Measurements from ENCODE around the gene C1QC.
"Not testable (repeated sequence)": the region's sequence is repeated elsewhere in the genome, so short reads cannot be mapped to it uniquely, and the experiment has no call there.

Gene C1QC

DNA sequence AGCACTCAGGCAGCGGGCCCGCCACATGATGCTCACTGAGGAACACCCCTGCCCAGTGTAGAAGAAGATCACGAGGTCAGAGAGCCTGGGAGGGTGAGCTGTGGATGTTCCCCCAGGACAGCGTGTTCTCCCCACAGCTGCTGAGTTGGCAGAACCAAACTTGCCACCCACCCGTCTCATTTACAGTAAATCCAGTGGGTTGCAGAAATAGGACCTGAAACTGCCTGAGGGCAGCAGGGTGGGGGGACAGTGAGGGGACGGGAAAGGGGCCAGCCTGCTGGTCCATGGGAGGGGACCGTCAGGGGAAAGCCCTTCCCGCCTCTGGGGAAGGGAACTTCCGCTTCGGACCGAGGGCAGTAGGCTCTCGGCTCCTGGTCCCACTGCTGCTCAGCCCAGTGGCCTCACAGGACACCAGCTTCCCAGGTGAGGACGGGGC, 9.5 kb downstream of the C1QC start, which contains the start of gene C1QB:
Gene C1QB, plus strand, starts transcription at position 356 of the 436 bp plus-strand sequence. CDS start 6,227 bp downstream, outside the sequence.
- H3K4me3 Mint-ChIP-seq: no peak within 1 kb of the TSS
- H3K27ac Mint-ChIP-seq: no peak within 1 kb of the TSS
- H3K4me1 Mint-ChIP-seq (ENCODE audit: low read depth): no peaks in the 10 kb centered on the region
- H3K36me3 Mint-ChIP-seq: no peaks in the 10 kb centered on the region
- H3K27me3 Mint-ChIP-seq: peaks cover 7% of the 10 kb centered on the region
- no peaks in the 10 kb centered on the region for H3K9me3 Mint-ChIP-seq (ENCODE audit: low read depth)

DNA sequence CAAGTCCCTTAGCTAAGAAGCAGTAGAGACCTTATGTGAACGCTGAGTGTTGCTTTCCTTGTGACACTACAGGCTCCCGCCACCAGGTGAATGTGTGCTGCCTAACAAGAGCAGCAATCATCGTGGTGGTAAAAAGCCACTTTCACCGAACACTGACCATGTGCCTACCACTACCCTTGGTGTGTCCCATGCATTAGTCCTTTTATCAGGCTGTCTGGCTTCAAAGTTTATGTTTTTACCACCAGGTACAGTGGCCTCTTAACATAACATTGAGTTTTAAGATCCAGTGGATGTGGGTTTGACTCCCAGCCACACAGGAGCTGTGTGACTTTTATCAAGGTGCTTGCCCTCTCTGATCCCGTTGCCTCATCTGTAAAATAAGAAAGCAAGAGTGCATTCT, 11.3 kb downstream of the C1QC start:
- peaks cover 9% of the 10 kb centered on the region for H3K27me3 Mint-ChIP-seq

DNA sequence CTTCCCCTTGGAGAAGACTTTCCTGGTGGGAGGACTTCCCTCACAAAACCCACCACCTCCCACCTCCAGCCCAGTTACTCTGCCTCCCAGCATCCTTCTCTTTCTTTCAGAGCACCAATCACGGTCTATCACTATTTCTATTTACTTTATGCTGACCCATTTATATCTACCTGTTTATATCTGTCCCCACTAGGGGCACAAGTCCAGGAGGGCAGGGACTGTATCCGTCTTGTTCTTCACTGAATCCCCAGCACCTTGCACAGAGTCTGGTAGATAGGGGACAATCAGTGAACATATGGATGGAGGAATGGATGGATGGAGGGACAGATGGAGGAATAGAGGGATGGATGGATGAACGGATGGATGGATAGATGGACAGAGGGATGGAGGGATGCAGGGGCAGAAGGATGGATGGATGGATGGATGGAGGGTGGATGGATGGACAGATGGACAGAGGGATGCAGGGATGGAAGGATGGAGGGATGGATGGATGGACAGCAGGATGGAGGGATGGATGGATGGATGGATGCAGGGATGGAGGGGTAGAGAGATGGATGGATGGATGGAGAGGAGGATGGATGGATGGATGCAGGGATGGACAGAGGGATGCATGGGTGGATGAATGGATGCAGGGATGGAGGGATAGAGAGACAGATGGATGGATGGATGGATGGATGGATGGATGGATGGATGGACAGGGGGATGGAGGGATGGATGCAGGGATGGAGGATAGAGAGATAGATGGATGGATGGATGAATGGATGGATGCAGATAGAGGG, 15.1 kb downstream of the C1QC start:
- Mint-ChIP-seq H3K27me3 (peaks cover 9% of the 10 kb centered on the region), H3K4me1 (ENCODE audit: low read depth) (no peaks in the 10 kb centered on the region), H3K27ac (no peak overlapping the region), H3K36me3 (no peaks in the 10 kb centered on the region), H3K9me3 (ENCODE audit: low read depth) (no peaks in the 10 kb centered on the region), H3K4me3 (no peak overlapping the region)

More for the DNA sequence above, 11.3 kb downstream of the C1QC start:
- Mint-ChIP-seq H3K9me3 (ENCODE audit: low read depth) (no peaks in the 10 kb centered on the region), H3K27ac (no peak overlapping the region), H3K4me3 (no peak overlapping the region), H3K36me3 (no peaks in the 10 kb centered on the region), H3K4me1 (ENCODE audit: low read depth) (no peaks in the 10 kb centered on the region)

DNA sequence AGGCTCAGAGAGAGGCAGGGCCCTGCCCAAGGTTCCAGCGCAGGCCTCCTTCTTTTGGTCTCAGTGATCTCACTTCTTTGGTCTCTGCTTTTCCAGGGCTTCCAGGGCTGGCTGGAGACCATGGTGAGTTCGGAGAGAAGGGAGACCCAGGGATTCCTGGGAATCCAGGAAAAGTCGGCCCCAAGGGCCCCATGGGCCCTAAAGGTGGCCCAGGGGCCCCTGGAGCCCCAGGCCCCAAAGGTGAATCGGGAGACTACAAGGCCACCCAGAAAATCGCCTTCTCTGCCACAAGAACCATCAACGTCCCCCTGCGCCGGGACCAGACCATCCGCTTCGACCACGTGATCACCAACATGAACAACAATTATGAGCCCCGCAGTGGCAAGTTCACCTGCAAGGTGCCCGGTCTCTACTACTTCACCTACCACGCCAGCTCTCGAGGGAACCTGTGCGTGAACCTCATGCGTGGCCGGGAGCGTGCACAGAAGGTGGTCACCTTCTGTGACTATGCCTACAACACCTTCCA, 17.3 kb downstream of the C1QC start:
- H3K4me1 Mint-ChIP-seq (ENCODE audit: low read depth): no peaks in the 10 kb centered on the region
- no peak overlapping the region for H3K27ac Mint-ChIP-seq
- peaks cover 9% of the 10 kb centered on the region for H3K27me3 Mint-ChIP-seq
- no peaks in the 10 kb centered on the region for H3K9me3 Mint-ChIP-seq (ENCODE audit: low read depth)
- H3K4me3 Mint-ChIP-seq: no peak overlapping the region
- H3K36me3 Mint-ChIP-seq: no peaks in the 10 kb centered on the region

DNA sequence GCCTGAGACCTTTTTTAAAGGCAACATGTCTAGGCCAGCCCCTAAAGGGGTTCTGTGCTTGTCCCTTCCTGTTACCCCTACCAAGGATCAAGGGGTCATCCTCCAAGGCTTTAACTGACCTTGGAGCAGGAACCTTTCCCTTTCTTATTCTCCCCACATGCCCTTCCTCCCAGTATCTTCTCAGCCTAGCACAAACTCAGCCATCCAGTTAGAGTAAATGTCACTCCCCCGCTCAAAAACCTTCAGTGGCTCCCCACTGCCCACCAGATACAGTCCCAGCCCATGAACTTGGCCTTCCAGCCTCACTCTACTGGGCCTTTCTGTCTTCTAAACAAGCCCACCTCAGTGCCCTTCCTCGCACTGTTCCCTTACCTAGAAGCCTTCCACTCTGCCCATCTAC, 18.4 kb downstream of the C1QC start:
- H3K4me1 Mint-ChIP-seq (ENCODE audit: low read depth): no peaks in the 10 kb centered on the region
- H3K27ac Mint-ChIP-seq: no peak overlapping the region
- no peaks in the 10 kb centered on the region for H3K9me3 Mint-ChIP-seq (ENCODE audit: low read depth)
- no peak overlapping the region for H3K4me3 Mint-ChIP-seq
- no peaks in the 10 kb centered on the region for H3K36me3 Mint-ChIP-seq
- peaks cover 8% of the 10 kb centered on the region for H3K27me3 Mint-ChIP-seq

DNA sequence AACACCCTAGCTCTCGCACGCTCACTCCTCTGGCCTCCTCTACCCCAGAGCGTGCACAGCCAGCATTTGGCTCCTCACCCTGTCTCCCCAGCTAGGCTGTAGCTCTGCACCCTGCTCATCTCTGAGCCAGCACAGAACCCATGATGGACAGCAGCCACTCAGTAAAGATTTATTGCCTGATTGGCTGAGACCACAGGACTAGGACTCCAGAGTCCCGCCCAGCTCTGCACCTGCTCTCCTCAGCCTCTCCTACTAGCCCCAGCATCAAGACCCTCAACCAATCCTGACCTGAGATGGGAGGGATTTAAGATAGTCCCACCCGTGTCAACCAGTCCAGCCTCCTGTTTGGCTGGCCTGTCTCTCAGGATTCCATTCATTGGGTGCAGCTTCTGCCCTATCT, 18.9 kb downstream of the C1QC start:
- H3K27ac Mint-ChIP-seq: no peak overlapping the region

DNA sequence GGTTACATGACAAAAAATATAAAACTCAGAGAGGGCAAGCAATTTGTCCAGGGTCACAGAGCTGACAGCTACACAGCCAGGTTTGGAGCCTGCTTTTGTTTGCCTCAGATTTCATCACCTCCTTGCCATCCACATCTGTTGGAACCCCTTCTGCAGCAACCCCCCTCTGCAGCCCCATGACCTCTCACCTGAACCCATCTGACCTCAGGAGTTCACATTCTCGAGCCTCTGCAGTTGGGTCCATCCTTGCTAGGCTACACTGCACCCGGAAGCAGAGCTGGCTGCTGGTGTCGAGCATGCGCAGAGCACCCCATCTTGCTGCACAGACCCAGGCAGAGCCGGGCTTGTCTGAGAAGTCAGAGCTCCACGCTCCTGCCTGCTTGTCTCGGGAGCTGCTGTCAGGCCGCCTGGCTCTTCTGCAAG, 19.6 kb downstream of the C1QC start:
- Mint-ChIP-seq H3K36me3 (no peaks in the 10 kb centered on the region), H3K27ac (no peak overlapping the region), H3K4me1 (ENCODE audit: low read depth) (no peaks in the 10 kb centered on the region), H3K4me3 (no peak overlapping the region), H3K9me3 (ENCODE audit: low read depth) (no peaks in the 10 kb centered on the region), H3K27me3 (peaks cover 5% of the 10 kb centered on the region)

More for the DNA sequence above, 18.9 kb downstream of the C1QC start:
- no peaks in the 10 kb centered on the region for H3K9me3 Mint-ChIP-seq (ENCODE audit: low read depth)
- H3K4me3 Mint-ChIP-seq: no peak overlapping the region
- H3K4me1 Mint-ChIP-seq (ENCODE audit: low read depth): no peaks in the 10 kb centered on the region
- H3K36me3 Mint-ChIP-seq: no peaks in the 10 kb centered on the region
- H3K27me3 Mint-ChIP-seq: peaks cover 6% of the 10 kb centered on the region

DNA sequence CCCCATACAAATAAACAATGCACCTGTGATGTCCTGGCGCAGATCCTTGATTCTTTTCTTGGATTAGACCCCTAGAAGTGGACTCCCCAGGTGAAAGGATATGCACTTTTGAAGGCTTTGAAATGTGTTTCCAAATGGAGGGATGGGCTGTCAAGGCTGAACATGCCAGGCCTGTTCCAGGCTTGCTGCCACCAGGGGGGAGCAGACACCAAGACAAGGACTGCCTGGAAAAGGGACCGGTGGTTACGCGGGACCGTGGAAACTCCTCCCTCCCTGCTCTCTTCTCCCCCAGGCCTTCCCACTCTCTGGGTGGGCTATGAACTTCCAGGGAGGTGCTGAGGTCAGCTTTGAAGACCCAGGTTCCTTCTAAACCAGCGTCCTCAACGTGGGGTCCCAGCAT, 22.3 kb downstream of the C1QC start:
- peaks cover 3% of the 10 kb centered on the region for H3K27me3 Mint-ChIP-seq
- H3K4me1 Mint-ChIP-seq (ENCODE audit: low read depth): no peaks in the 10 kb centered on the region
- H3K36me3 Mint-ChIP-seq: no peaks in the 10 kb centered on the region
- no peak overlapping the region for H3K27ac Mint-ChIP-seq
- no peaks in the 10 kb centered on the region for H3K9me3 Mint-ChIP-seq (ENCODE audit: low read depth)
- no peak overlapping the region for H3K4me3 Mint-ChIP-seq

DNA sequence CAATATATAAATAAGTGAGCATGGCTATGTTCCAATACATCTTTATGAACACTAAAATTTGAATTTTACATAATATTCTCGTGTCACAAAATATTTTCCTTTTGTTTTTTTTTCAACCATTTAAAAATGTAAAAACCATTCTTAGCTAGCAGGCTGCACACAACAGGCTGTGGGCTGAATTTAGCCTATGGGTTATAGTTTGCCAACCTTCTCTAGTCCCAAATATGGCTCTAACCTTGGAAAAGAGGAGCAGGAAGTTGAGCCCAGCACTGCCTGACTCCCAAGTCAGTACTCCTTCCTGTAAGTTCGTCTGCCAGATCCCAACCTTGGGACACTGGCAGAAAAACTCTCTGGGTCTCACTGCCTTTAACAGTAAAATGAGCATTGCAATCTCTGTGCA, 23.0 kb downstream of the C1QC start:
- H3K4me1 Mint-ChIP-seq (ENCODE audit: low read depth): no peaks in the 10 kb centered on the region

DNA sequence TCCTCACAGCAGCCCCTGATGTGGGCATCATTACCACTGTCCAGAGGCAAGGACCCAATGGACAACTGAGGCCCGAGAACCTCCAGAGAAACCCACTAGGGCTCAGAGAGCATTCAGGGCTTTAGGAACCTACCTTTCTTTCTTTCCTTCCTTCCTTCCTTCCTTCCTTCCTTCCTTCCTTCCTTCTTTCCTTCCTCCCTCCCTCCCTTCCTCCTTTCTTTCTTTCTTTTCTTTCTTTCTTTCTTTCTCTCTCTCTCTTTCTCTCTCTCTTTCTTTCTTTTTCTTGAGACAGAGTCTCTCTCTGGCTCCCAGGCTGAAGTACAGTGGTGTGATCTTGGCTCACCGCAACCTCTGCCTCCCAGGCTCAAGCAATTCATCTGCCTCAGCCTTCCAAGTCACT, 25.4 kb downstream of the C1QC start:
- not testable (repeated sequence) for H3K27ac Mint-ChIP-seq; H3K36me3 Mint-ChIP-seq; H3K4me3 Mint-ChIP-seq; H3K4me1 Mint-ChIP-seq (ENCODE audit: low read depth); H3K9me3 Mint-ChIP-seq (ENCODE audit: low read depth)
- H3K27me3 Mint-ChIP-seq: peaks cover 16% of the 10 kb centered on the region

More for the DNA sequence above, 23.0 kb downstream of the C1QC start:
- H3K27me3 Mint-ChIP-seq: peaks cover 5% of the 10 kb centered on the region
- H3K27ac Mint-ChIP-seq: no peak overlapping the region
- H3K4me3 Mint-ChIP-seq: no peak overlapping the region
- H3K36me3 Mint-ChIP-seq: no peaks in the 10 kb centered on the region
- H3K9me3 Mint-ChIP-seq (ENCODE audit: low read depth): no peaks in the 10 kb centered on the region

DNA sequence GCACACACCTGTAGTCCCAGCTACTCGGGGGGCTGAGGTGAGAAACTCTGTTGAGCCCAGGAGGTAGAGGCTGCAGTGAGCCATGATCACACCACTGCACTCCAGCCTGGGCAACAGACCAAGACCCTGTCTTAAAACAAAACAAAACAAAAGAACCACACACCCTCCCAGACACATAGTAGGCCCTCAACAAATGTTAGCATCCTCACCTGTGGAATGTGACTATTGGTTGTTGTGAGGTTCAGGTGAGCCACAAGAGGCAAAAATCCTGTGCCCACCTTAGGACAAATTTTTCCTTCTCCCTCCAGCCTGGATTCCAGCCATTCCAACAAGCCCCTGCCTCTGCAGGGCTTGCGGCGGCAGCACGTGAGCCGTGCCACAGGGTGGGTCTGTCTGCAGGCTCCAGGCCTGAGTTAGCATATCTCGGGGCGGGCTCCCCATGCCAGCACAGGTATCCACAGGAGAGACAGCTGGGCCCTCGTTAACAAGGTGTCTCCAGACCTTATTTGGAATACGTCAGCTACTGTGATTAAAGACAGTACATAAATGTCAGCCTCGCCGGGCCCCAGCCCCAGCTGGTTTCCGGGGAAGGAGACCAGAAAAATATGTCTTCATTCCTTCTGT, 27.0 kb downstream of the C1QC start:
- no peak overlapping the region for H3K4me3 Mint-ChIP-seq

DNA sequence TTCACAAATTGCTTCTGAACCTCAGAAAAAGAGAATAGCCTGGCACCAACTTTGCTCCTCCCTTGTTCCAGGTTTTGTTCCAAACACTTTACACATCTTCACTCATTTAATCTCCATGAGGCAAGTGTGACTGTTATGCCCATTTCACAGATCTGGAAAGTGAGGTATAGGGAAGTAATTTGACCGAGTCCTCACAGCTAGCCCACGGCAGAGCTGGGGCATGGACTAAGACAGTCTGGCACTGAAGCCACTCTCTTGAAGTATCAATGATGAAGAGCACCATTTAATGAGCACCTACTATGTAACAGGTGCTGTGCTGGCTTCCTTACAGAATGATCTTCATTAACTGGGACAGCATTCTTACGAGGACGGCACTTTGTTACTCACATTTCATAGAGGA, 28.6 kb downstream of the C1QC start:
- Mint-ChIP-seq H3K27me3 (peaks cover 22% of the 10 kb centered on the region), H3K4me3 (no peak overlapping the region), H3K4me1 (ENCODE audit: low read depth) (no peaks in the 10 kb centered on the region), H3K27ac (no peak overlapping the region), H3K36me3 (no peaks in the 10 kb centered on the region), H3K9me3 (ENCODE audit: low read depth) (no peaks in the 10 kb centered on the region)

More for the DNA sequence above, 27.0 kb downstream of the C1QC start:
- no peaks in the 10 kb centered on the region for H3K4me1 Mint-ChIP-seq (ENCODE audit: low read depth)
- no peaks in the 10 kb centered on the region for H3K36me3 Mint-ChIP-seq
- no peaks in the 10 kb centered on the region for H3K9me3 Mint-ChIP-seq (ENCODE audit: low read depth)
- H3K27me3 Mint-ChIP-seq: peaks cover 22% of the 10 kb centered on the region
- no peak overlapping the region for H3K27ac Mint-ChIP-seq

DNA sequence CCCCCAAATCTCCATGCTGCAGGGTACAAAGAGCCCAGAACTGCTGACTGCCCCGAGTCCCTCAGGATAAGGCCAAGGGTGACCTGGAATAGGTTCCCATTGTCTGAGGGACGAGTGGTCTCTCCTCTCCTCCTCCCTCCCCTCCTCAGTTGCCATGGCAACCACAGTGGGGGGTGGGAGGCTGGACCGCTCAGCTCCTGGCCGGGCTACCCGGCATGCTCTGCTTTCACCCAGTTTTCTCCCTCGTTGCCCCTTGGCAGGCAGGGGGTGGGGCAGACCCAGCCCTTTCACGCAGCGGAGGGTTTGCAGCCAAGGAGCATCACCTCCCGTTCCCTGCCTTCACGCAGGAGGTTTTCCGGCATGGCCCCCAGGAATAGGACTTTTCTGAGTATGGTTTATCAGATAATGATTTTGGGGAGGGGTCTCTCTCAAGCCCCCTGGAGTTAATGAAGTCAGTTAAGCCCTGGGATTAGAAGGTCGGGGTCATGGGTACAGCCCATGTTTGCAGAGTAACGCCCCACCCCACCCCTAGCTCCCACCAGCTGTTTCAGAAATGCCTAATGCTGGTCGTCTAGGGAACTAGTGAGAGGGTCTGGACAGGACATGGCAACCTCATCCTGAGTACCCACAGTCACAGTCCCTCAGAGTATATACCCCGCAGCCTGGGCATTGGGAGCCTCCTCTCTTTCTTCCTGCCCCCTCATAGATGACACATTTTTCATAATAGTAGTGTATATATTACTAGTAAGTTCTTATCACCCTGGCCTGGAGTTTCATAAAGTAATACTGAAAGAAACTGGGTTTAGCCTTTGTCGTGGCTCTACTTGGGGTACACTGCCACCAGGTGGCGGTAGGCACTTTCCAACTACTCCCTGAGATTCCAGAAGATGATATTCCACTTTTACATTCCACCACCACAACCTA, 30.3 kb downstream of the C1QC start:
- Mint-ChIP-seq H3K4me1 (ENCODE audit: low read depth) (no peaks in the 10 kb centered on the region), H3K36me3 (no peaks in the 10 kb centered on the region), H3K4me3 (no peak overlapping the region), H3K27ac (no peak overlapping the region), H3K9me3 (ENCODE audit: low read depth) (no peaks in the 10 kb centered on the region), H3K27me3 (peaks cover 22% of the 10 kb centered on the region)

DNA sequence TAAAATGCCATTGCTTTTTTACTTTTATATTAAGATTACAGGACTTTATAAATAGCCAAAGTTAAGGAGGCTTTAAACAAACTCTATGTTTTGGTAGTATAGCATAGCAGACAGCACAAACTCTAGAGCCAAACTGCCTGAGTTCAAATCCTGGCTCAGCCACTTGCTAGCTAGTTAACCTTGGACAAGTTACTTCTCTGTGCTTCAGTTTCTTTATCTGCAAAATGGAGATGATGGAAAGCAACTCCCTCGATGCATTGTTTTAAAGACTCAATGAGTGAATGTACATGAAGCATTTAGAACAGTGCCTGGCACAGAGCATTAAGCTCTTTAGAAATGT, 30.9 kb downstream of the C1QC start:
- H3K4me1 Mint-ChIP-seq (ENCODE audit: low read depth): no peaks in the 10 kb centered on the region
- H3K27ac Mint-ChIP-seq: no peak overlapping the region
- H3K9me3 Mint-ChIP-seq (ENCODE audit: low read depth): no peaks in the 10 kb centered on the region
- peaks cover 22% of the 10 kb centered on the region for H3K27me3 Mint-ChIP-seq
- H3K36me3 Mint-ChIP-seq: no peaks in the 10 kb centered on the region
- no peak overlapping the region for H3K4me3 Mint-ChIP-seq

DNA sequence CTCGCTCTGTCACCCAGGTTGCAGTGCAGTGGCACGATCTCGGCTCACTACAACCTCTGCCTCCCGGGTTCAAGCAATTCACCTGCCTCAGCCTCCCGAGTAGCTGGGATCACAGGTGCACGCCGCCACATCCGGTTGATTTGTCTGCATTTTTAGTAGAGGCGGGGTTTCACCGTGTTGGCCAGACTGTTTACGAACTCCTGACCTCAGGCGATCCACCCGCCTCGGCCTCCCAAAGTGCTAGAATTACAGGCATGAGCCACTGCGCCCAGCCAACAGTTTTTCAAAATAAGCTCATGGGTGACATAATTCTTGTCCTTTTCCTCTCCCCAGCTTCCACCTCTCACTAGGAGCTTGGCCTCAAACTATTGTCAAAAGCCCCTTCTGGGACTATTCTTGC, 32.7 kb downstream of the C1QC start:
- not testable (repeated sequence) for H3K27ac Mint-ChIP-seq; H3K9me3 Mint-ChIP-seq (ENCODE audit: low read depth); H3K4me3 Mint-ChIP-seq; H3K36me3 Mint-ChIP-seq; H3K4me1 Mint-ChIP-seq (ENCODE audit: low read depth)
- peaks cover 17% of the 10 kb centered on the region for H3K27me3 Mint-ChIP-seq
